GM15510 (cell line): ENCODE measurements around the gene RARG.

ENCODE experiments used
- POLR2A ChIP-seq: IDR thresholded peaks from 3 replicates; pipeline ENCODE4 v1.6.1; 2011; ENCODE audit warnings: borderline replicate concordance; ENCODE audit not compliant: insufficient read length; ENCODE audit errors: extremely low read depth

Gene RARG

DNA sequence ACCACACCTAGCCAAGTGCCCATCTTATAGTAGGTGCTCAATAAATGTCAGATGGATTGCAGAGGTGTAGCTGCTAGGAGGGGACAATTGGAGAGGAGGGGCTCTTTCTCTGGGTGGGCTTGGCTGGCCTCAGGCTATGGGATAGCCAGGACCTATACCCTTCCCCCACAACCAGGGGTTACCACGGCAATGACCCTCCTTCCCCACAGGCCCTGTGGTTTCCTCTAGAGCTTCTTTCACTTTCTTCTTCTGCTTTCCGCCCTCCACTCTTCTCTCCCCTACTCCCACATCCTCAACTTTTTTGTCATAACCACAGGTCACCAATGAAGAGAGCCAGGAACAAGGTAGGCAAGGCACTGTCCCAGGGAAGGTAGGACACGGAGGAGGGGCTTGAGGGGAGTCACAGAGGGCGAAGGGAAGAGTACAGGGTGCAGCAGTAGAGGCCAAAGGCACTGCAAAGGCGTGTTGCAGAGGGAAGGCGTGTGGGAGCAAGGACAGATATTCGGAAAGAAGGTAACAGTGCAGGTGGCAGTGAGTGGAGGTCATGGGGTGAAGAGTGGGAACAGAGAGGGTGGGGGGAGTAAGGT lies 23.0 kb downstream of the RARG start:
- TF ChIP-seq POLR2A = no peak

DNA sequence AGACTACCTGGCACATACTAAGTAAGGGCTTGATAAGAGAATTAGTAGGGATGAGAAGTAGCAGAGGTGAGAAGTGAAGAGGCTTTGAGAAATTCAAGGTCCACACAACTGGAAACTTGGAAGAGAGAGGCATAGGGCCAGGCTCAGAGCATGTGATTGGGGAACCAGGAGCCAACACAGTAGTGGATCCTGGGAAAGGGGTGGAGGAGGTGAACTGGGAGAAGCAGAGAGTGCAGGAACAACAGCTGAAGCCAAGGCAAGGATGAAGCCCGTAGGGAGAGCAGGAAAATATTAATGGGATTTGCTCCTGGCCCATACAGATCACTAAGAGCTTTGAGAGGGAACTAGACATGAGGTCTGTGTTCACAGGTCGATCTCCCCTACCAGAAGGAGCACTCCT lies 23.6 kb downstream of the RARG start:
- no peak for TF ChIP-seq POLR2A

DNA sequence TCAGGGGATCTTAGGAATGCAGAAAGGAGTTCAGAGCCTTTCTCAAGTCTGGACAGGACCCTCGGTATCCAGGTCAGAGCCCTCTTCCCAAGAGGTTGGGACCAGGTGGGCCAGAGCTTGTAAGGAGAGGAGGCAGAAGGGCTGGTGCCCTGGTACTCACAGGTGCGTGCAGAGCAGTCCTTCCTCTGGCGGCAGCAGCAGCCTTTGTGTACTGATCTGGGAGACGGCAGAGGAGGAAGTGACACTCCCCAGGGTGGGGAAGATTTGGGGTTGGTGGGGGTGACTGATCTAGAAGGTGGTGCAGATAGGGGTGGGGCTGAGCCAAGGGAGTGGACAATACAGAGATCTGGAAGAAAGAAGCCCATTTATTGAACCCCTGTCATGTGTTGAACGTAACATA lies 25.0 kb downstream of the RARG start, which contains the start of gene ITGB7:
ITGB7 (minus strand) TSS at position 210 of the 400 bp plus-strand sequence. CDS start 6,808 bp downstream, outside the sequence.
- TF ChIP-seq POLR2A = peak; percentile 97

DNA sequence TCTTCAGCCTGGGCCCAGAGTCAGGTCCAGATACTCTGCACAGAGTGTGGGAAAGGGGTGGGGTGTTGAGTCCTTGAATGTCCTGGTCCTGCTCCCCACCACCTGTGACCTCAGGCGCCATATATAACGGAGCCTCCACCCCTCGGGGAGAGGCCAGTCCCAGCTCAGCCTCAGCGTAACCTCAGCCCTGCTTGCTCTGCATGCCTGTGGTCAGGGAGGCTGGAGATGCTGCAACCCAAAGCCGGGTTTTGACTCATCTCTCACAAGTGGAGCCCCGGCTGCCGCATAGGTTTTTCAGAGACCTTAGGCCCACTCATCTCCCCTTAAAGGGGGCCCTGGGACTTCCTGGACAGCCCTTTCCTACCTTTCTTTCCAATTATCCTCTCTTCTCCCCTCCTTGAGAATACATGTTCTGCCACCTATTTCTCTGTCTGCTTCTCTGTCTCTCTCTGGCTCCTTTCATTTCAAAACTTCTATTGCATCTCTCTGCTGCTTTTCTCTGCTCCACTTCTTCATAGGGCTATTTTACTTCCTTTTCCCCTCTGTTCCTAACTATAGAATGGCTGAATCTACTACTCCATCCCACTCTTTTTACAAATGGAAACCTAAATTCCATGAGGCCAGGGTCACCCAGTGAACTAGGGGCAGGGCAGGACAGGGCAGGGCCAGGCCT lies 26.1 kb downstream of the RARG start:
- peak; percentile 68 for TF ChIP-seq POLR2A

DNA sequence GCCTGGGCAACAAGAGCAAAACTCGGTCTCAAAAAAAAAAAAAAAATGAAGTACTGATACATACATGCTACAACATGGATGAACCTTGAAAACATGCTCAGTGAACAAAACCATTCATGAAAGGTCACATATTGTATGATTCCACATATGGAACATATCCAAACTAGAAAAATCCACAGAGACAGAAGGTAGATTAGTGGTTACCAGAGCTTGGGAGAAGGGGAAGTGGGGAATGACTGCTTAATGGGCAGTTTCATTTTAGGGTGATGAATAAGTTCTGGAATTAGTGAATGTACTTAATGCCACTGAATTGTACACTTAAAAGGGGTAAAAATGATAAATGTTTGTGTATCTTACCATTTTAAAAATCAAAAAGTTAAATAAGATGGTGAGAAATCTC lies 27.7 kb downstream of the RARG start:
- TF ChIP-seq POLR2A = no peak

DNA sequence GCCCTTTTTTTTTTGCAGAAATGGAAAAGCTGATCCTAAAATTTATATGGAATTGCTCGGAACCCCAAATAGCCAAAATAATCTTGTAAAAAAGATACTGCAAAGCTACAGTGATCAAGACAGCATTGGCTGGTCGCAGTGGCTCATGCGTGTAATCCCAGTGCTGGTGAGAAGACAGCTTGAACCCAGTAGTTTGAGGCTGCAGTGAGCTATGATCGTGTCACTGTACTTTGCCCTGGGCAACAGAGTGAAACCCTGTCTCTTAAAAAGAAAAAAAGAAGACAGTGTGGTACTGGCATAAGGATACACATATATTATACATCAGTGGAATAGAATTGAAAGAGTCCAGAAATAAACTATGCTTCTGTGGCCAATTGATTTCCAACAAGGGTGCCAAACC lies 30.4 kb downstream of the RARG start:
- TF ChIP-seq POLR2A = no peak

DNA sequence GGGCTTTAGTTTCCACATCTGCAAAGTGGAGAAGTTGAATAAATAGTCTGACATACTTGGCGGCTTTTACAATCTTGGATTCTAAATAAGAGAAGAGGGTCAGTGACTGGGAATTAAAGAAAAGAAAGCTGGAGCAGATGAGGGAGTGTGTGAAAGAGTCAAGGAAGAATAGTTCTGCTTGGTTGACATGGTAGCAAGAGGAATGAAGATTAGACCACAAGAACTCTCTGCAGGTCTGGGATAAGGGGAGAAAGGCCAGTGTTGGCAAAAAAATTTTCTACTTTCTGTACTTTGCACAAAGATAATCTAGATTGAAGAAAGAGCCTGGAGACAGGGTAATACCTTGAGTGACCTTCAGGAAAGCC lies 30.9 kb downstream of the RARG start:
- TF ChIP-seq POLR2A = no peak

DNA sequence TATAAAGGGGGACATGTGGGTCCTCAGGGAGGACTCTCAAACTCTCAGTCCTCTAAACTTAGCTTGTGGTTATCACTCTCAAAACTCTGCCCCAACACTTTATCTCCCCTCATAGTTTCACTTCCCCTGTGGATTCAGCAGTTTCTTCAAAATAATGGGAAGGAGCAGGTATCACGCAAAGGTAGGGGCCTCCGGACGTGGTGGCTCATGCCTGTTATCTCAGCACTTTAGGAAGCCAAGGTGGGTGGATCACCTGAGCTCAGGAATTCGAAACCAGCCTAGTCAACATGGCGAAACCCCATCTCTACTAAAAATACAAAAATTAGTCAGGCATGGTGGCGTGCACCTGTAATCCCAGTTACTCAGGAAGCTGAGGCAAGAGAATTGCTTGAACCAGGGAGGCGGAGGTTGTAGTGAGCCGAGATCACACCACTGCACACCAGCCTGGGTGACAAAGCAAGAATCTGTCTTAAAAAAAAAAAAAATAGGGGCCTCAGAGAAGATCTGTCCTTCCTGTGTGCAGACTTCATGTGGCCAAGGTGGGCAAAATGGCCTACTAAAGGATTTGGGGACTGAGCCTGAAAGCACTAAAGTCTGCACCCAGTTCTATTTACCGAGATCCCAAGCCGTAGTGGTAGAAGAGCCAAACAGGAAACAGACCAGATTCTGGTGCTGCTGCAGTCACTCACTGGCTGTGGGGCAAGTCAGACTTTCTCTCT lies 31.4 kb downstream of the RARG start:
- no peak for TF ChIP-seq POLR2A

DNA sequence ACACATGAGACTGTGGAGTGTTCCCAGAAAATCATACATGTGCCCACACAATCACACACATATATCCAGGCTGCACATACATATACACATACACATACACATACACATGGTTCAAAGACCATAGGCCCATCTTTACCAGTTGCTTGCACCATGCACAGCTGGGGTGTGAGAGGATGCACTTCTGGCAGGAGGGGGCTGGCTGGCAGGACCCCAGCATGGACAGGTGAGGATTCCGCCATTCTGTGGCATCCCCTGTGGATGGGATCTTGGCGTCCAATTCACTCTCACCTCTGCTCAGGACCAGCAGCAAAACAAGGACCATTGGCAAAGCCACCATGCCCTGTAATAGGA lies 31.9 kb downstream of the RARG start:
- no peak for TF ChIP-seq POLR2A

DNA sequence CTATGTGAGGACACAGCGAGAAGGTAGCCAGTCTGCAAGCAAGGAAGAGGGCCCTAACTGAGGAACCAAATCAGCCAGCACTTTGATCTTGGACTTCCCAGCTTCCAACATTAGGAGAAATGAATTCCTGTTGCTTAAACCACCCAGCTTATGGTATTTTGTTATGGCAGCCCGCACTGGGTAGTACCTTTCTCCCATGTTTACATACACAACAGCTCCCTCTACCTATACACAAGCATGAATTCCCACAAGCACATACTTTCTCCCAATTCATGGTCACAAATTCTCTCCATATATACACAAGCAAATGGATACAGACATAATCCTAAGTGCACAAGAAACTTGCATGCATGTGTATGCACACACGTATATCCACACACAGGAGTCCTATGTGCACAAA lies 32.3 kb downstream of the RARG start:
- TF ChIP-seq POLR2A = no peak

DNA sequence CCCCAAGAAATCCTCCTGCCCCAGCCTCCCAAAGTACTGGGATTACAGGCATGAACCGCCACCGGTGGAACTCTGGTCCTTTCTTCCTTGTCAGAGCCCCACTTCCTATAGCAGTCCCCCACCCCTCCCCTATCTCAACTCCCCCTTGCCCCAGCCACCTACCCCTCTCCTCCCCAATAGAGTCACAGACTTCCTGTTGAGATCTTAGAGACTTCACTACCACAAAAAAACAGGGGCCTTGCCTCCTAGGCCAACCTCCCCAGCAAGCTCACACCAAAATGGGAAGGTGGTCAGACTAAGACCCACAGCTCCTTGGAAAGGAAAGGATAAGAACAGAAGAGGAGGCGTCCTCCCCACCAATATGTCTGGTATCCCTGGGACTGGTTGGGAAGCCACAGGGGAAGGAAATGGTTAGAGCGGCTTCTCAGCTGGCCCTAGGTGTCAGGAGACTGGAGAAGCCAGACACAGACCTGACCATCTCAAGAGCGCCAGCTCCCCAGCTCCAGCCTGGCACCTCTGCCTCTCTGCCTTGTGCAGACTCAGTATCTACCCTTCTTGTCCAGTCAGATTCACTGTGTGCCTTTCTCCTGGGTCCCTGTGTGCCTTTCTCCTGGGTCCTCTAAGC lies 33.4 kb downstream of the RARG start:
- TF ChIP-seq POLR2A = no peak

DNA sequence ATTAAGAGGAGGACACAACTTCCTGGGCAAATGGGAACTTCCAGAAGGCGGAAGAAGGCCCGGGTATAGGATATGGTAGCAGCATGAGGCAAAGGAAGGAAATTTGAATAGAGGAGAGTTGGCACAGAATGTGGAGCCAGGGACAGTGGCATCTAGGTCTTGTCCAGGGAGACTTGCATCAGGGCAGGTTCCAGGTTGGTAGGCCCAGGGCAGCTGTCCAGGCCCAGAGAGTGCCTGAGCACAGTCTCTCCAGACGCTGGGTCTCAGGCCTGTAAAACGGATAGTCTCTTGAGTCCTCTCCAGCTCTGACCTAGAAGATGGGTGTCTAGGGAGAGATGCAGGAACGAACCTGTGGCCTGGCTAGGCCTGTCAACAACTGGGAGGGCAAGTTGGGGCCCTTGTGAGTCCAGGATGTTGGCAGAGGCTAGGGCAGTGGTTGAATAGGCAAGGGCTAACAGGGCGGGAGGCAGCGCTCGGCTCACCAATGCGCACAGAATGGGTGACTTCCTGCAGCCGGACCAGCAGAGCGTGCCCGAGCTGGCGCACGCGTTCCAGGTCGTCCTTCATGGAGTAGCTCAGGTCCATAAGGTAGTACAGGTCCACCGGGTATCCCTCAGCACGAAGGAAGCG lies 34.9 kb downstream of the RARG start:
- TF ChIP-seq POLR2A = no peak

DNA sequence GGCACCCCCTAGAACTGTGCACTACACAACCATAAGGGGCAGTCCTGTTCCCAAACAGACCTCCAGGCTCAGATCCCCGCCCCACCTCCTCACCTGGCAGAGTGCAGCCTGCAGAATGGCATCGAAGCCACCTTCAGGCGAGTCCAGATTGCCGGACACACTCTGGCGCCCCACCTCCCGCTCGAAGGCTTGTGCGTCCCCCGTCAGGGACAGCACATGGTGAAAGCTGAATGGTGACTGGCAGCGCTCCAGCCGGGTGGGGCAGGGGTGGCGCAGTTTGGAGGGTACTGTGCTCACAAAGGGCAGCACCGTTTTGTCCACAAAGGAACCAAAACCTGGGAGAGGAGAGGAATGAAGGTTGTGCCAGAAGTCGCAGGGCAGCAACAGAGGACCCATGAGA lies 35.5 kb downstream of the RARG start:
- no peak for TF ChIP-seq POLR2A

DNA sequence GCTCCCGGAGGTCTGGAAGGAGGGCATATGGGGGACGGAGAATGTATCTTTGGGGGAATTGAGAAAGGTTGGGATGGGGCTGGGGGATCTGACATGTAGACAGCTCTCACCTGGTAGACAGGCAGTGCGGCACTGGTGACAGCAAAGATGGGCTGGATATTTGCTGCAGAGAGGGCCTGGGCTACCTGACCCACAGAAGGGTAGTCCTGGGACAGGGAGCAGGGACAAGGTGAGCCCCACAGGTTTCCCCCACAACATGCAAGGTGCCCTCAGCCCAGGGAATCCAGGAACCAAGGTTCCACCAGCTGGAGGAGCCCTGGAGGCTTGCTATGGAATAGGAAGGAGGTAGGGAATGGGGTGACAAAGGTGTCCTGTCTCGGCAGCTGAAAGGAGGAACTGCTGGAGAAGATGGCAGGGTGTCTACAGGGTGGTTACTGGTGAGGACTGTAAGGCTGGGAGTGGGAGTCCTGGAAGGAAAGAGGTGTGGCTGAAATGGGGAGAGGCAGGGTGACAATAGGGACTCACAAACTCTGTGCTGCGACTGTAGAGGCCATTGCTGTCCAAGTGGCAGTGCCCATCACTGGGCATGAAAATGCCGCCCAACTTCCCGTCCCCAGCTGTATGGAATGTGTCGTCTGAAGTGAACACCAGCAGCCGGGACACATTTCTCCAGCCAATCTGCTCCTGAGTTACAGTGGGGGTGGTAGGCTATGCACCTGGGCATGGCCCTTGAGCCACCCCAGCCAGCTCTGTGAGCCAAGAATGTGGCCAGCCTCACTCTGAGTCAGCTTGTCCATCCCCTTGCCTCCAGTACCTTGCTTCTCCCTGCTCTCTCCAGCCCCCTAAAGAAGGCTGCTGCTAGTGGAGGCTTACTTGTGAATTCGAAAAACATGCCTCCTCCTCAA lies 36.2 kb downstream of the RARG start:
- TF ChIP-seq POLR2A = no peak

DNA sequence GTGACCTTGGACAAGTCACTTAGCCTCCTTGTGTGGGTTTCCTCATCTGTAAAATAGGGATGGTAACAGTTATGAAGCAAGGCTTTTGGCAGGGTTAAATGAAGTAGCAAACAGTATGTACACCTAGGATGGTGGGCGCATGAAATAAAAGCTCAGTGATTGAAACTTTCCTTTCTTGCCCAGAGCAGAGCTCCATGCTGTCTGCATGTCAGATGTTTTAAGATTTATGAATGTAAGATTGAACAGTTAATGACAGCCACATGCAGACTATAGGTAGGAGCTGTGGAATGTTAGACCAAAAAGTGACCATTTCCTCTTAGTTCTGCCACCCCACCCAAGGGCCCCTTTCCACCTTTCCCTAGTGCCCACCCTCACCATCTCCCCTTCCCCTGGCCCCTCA lies 37.0 kb downstream of the RARG start:
- no peak for TF ChIP-seq POLR2A
